Measurements from ENCODE around the gene ECHS1.

GRCh38 chr10:133412381-133412711, 39.2 kb upstream of the ECHS1 start:
- no peak for TF ChIP-seq POLR2AphosphoS5 (IDR thresholded peaks at IDR 0.05)
- TF ChIP-seq, protein P1, sequence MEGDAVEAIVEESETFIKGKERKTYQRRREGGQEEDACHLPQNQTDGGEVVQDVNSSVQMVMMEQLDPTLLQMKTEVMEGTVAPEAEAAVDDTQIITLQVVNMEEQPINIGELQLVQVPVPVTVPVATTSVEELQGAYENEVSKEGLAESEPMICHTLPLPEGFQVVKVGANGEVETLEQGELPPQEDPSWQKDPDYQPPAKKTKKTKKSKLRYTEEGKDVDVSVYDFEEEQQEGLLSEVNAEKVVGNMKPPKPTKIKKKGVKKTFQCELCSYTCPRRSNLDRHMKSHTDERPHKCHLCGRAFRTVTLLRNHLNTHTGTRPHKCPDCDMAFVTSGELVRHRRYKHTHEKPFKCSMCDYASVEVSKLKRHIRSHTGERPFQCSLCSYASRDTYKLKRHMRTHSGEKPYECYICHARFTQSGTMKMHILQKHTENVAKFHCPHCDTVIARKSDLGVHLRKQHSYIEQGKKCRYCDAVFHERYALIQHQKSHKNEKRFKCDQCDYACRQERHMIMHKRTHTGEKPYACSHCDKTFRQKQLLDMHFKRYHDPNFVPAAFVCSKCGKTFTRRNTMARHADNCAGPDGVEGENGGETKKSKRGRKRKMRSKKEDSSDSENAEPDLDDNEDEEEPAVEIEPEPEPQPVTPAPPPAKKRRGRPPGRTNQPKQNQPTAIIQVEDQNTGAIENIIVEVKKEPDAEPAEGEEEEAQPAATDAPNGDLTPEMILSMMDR (IDR thresholded peaks at IDR 0.05; ENCODE audit: poor library complexity, severe bottlenecking), result no peak

Data from neural cell (in vitro differentiated cells).